H1 (cell line): ENCODE measurements around the gene VSNL1. TPM values are rescaled to one million over a fixed set of nuclear protein-coding genes. Genes with fewer than 3 reads are reported as not detected.

Experiments
- CTCF ChIA-PET: fragments of 300-600 bp; sonication (Branson Sonifier 250); formaldehyde crosslinking; loops from one replicate; lab custom pipeline; 2021; ENCODE audit not compliant: partially characterized antibody; lab: Charles Lee
- POLR2A ChIA-PET: fragments of 300-600 bp; sonication (Branson Sonifier 250); formaldehyde crosslinking; loops from one replicate; lab custom pipeline; 2021; ENCODE audit warnings: inconsistent platforms; ENCODE audit not compliant: partially characterized antibody; lab: Charles Lee
- DNase-seq, 2 experiments: peaks; one replicate each; pipeline versions ENCODE4 v3.0.0 to v3.0.0-alpha.2; 2010 to 2022; ENCODE audit warnings: low spot score in 2 of 2, low read depth in 1 of 2, mixed read lengths in 1 of 2
- FAIRE-seq: peaks from 2 replicates; lab custom pipeline; 2011; peaks lifted over from hg19 to GRCh38; lab: Jason Lieb, UNC
- H2AFZ ChIP-seq: 2 replicates; pipeline ENCODE4 v1.8.1; 2012; ENCODE audit warnings: low read length, inconsistent platforms
- H2AK5ac ChIP-seq: 2 replicates; pipeline ENCODE4 v1.6.1; 2013; ENCODE audit warnings: low read depth, low read length
- H2BK120ac ChIP-seq: replicated peaks from 2 replicates; pipeline ENCODE3; 2013; ENCODE audit warnings: low read depth, low read length, inconsistent platforms
- H2BK12ac ChIP-seq: 2 replicates; pipeline ENCODE4 v1.6.1; 2013; ENCODE audit warnings: low read depth, low read length
- H2BK15ac ChIP-seq: 2 replicates; pipeline ENCODE4 v1.6.1; 2013; ENCODE audit warnings: low read length
- H2BK20ac ChIP-seq: 2 replicates; pipeline ENCODE4 v1.6.1; 2013; ENCODE audit warnings: low read length
- H2BK5ac ChIP-seq: 2 replicates; pipeline ENCODE4 v1.6.1; 2013; ENCODE audit warnings: low read depth, low read length
- H3K14ac ChIP-seq: 2 replicates; pipeline ENCODE4 v1.6.1; 2013; ENCODE audit warnings: inconsistent platforms; ENCODE audit not compliant: insufficient read length
- H3K18ac ChIP-seq: 2 replicates; pipeline ENCODE4 v1.6.1; 2013; ENCODE audit warnings: low read length; ENCODE audit errors: extremely low read depth
- H3K23ac ChIP-seq: 2 replicates; pipeline ENCODE4 v1.6.1; 2013; ENCODE audit warnings: inconsistent platforms; ENCODE audit not compliant: insufficient read length
- H3K23me2 ChIP-seq: 2 replicates; pipeline ENCODE4 v1.6.1; 2013; ENCODE audit warnings: low read depth, low read length
- H3K27ac ChIP-seq: 2 replicates; pipeline ENCODE4 v1.6.1; 2011; ENCODE audit warnings: low read depth, low read length, inconsistent platforms
- H3K27me3 ChIP-seq, 4 experiments: replicated peaks in 1 of 4; 1 replicate in 1 of 4; 2 replicates in 3 of 4; pipeline versions ENCODE4 v1.6.1 to v1.8.1; 2011 to 2013; ENCODE audit warnings: low read length in 3 of 4, mild to moderate bottlenecking in 3 of 4, inconsistent platforms in 2 of 4, mixed read lengths in 2 of 4, moderate library complexity in 1 of 4; ENCODE audit not compliant: control insufficient read depth in 3 of 4, insufficient read depth in 3 of 4; ENCODE audit errors: extremely low read depth in 1 of 4
- H3K36me3 ChIP-seq, 4 experiments: 2 replicates each; pipeline versions ENCODE4 v1.6.1 to v1.8.1; 2011 to 2013; ENCODE audit warnings: mild to moderate bottlenecking in 4 of 4, low read length in 3 of 4, moderate library complexity in 2 of 4, control low read depth in 1 of 4, inconsistent platforms in 1 of 4; ENCODE audit not compliant: insufficient read depth in 4 of 4, control insufficient read depth in 2 of 4
- H3K4ac ChIP-seq: replicated peaks from 2 replicates; pipeline ENCODE3; 2013; ENCODE audit warnings: low read length, low read depth, mixed read lengths, inconsistent platforms; ENCODE audit not compliant: insufficient read length
- H3K4me1 ChIP-seq, 4 experiments: replicated peaks in 1 of 4; 1 replicate in 1 of 4; 2 replicates in 3 of 4; pipeline versions ENCODE4 v1.6.1 to v1.8.1; 2011 to 2013; ENCODE audit warnings: low read length in 3 of 4, inconsistent platforms in 2 of 4, mixed read lengths in 1 of 4; ENCODE audit not compliant: insufficient read depth in 4 of 4, control insufficient read depth in 3 of 4
- H3K4me2 ChIP-seq, 2 experiments: 2 replicates each; pipeline versions ENCODE4 v1.6.1 to v1.8.1; 2011 to 2013; ENCODE audit warnings: low read depth in 2 of 2, low read length in 2 of 2, control low read depth in 1 of 2, inconsistent platforms in 1 of 2, mild to moderate bottlenecking in 1 of 2; ENCODE audit not compliant: insufficient read depth in 1 of 2
- H3K4me3 ChIP-seq, 4 experiments: fragments of 200-600, 300-600 bp in 1 of 4; sonication (generic), shearing (Covaris generic), sonication (Bioruptor Twin) in 1 of 4; 2 replicates each; pipeline versions ENCODE4 v1.5.1 to v1.8.1; 2011 to 2016; ENCODE audit warnings: low read length in 4 of 4, low read depth in 3 of 4, control low read depth in 2 of 4, inconsistent platforms in 2 of 4, mild to moderate bottlenecking in 2 of 4, mixed read lengths in 1 of 4, moderate library complexity in 1 of 4; ENCODE audit not compliant: insufficient read depth in 2 of 4; ENCODE audit errors: extremely low read depth in 1 of 4
- H3K56ac ChIP-seq: replicated peaks from 2 replicates; pipeline ENCODE3; 2013; ENCODE audit warnings: low read depth, mild to moderate bottlenecking, mixed read lengths, low read length, inconsistent platforms; ENCODE audit not compliant: insufficient read length
- H3K79me1 ChIP-seq: 2 replicates; pipeline ENCODE4 v1.6.1; 2013; ENCODE audit warnings: low read depth, low read length, control low read depth
- H3K79me2 ChIP-seq, 2 experiments: 2 replicates each; pipeline versions ENCODE4 v1.6.1 to v1.8.1; 2012 to 2013; ENCODE audit warnings: low read length in 2 of 2, mild to moderate bottlenecking in 2 of 2, inconsistent platforms in 1 of 2; ENCODE audit not compliant: insufficient read depth in 2 of 2, control insufficient read depth in 1 of 2
- H3K9ac ChIP-seq, 4 experiments: replicated peaks in 1 of 4; 1 replicate in 1 of 4; 2 replicates in 3 of 4; pipeline versions ENCODE4 v1.6.1 to v1.8.1; 2011 to 2013; ENCODE audit warnings: low read depth in 3 of 4, low read length in 3 of 4, control low read depth in 2 of 4, mild to moderate bottlenecking in 2 of 4, moderate library complexity in 2 of 4, inconsistent platforms in 1 of 4; ENCODE audit errors: extremely low read depth in 1 of 4
- H3K9me3 ChIP-seq, 2 experiments: 2 replicates each; pipeline versions ENCODE4 v1.6.1 to v1.8.1; 2012 to 2013; ENCODE audit warnings: mild to moderate bottlenecking in 2 of 2, moderate library complexity in 2 of 2, control low read depth in 1 of 2, inconsistent platforms in 1 of 2, low read depth in 1 of 2, low read length in 1 of 2, mixed read lengths in 1 of 2; ENCODE audit not compliant: insufficient read depth in 2 of 2
- H4K20me1 ChIP-seq, 2 experiments: replicated peaks in 1 of 2; 2 replicates each; pipeline versions ENCODE3 to v1.8.1; 2011 to 2013; ENCODE audit warnings: inconsistent platforms in 2 of 2, low read length in 2 of 2, mild to moderate bottlenecking in 1 of 2; ENCODE audit not compliant: insufficient read depth in 2 of 2, control insufficient read depth in 1 of 2
- H4K5ac ChIP-seq: 2 replicates; pipeline ENCODE4 v1.6.1; 2013; ENCODE audit warnings: low read length, low read depth, mixed read lengths, inconsistent platforms; ENCODE audit not compliant: insufficient read length
- H4K8ac ChIP-seq: 2 replicates; pipeline ENCODE4 v1.8.0; 2013; ENCODE audit warnings: mild to moderate bottlenecking, moderate library complexity, low read length, inconsistent platforms; ENCODE audit not compliant: insufficient read depth; ENCODE audit errors: extremely low read depth
- H4K91ac ChIP-seq: replicated peaks from 2 replicates; pipeline ENCODE3; 2013; ENCODE audit warnings: low read length, mixed read lengths, inconsistent platforms; ENCODE audit not compliant: insufficient read length
- CBX8 ChIP-seq: fragments of 300-800, 300-1000 bp; sonication (generic); IDR thresholded peaks from 2 replicates; pipeline ENCODE4 v1.7.1; 2016; ENCODE audit warnings: low read depth, low read length, borderline replicate concordance
- CTBP2 ChIP-seq: IDR thresholded peaks from 2 replicates; pipeline ENCODE4 v1.7.0; 2011; ENCODE audit warnings: borderline replicate concordance, mild to moderate bottlenecking, moderate library complexity, mixed read lengths, low read length; ENCODE audit not compliant: insufficient read depth, insufficient read length
- EGR1 ChIP-seq: IDR thresholded peaks from 2 replicates; pipeline ENCODE4 v1.6.1; 2011; ENCODE audit warnings: low read depth, low read length, borderline replicate concordance
- HDAC2 ChIP-seq, 2 experiments: fragments of 300-600 bp in 1 of 2; sonication (generic) in 1 of 2; IDR thresholded peaks; 2 replicates each; pipeline ENCODE4 v1.6.1; 2011 to 2012; ENCODE audit warnings: low read depth in 2 of 2, low read length in 2 of 2, mild to moderate bottlenecking in 2 of 2, moderate library complexity in 2 of 2, borderline replicate concordance in 1 of 2, inconsistent platforms in 1 of 2
- NRF1 ChIP-seq: IDR thresholded peaks from 2 replicates; pipeline ENCODE4 v1.6.1; 2011; ENCODE audit warnings: mild to moderate bottlenecking, low read depth, low read length, improper control_type of control experiment
- SIX5 ChIP-seq: IDR thresholded peaks from 2 replicates; pipeline ENCODE4 v1.6.1; 2011; ENCODE audit warnings: mild to moderate bottlenecking, low read depth, low read length
- WGBS, 2 experiments: shearing (Covaris generic) in 1 of 2; methylation state at CpG; one replicate each; pipeline versions ENCODE4 v1.1.6 to v1.1.7; 2013 to 2015; ENCODE audit warnings: low lambda C conversion rate in 2 of 2, mixed read lengths in 2 of 2, inconsistent platforms in 1 of 2, low coverage in 1 of 2, missing lambda C conversion rate in 1 of 2; ENCODE audit not compliant: insufficient replicate concordance in 2 of 2, insufficient coverage in 1 of 2, insufficient read length in 1 of 2; ENCODE audit errors: extremely low coverage in 1 of 2, missing lambda C conversion rate in 1 of 2; 5-methylcytosine and 5-hydroxymethylcytosine counted together
- polyA plus RNA-seq, 7 experiments: library from polyadenylated mRNA; depleted of rRNA in 3 of 7; stranded (reverse) in 5 of 7; unstranded in 2 of 7; fragments of >200 nt in 5 of 7; fragments of 200-250 nt in 2 of 7; gene quantifications; 1 replicate in 5 of 7; 2 replicates in 1 of 7; 4 replicates in 1 of 7; pipeline versions ENCODE4 v1.2.1 to v1.2.3, GENCODE V29; 2011 to 2013; ENCODE audit warnings: missing spikeins in 2 of 7, mixed read lengths in 2 of 7
- total RNA-seq: library from RNA; stranded (reverse); fragmentation: NEBNext Ultra II Directional; extraction: Animal tissue kit (Norgen Biotek cat#: 25700); gene quantifications from 2 replicates; pipeline ENCODE4 v1.2.1, GENCODE V29; 2021

The VSNL1 gene
- total and polyA plus RNA-seq, 2 of the 8 experiments (the other 6 are each of a cell fraction or from before 2014, with no cell fraction given): 49.4 to 108 TPM

DNA sequence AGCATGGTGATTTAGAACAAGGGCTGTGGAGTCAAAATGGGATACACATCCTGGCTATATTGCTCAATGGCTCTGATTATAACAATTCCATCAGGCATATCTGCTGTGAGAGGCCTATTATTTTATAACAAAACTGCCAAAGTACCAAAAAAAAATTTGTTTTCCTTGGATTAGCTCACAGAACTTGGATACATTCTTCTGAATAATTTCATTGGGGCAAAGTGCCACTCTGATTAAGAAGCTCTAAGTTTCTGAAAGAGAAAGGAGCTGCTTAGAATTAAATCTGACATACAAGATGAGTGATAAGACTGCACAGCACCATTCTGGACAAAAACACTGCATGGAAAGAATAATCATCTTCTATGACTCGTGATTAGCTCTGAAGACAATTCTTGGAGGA is 127.4 kb downstream of the VSNL1 start:
- POLR2A ChIA-PET: interaction anchor here (1.3 kb wide), 1 partner anchor 8 kb away, joined by 5 read pairs; no protein-coding TSS in a partner anchor
- CTCF ChIA-PET: interaction anchor here (0.6 to 6.8 kb wide), 10 partner anchors 8 to 895 kb away, joined by 3 to 61 read pairs (median 4); no protein-coding TSS in a partner anchor
- Histone ChIP-seq H4K5ac (no peak overlapping the region), H3K4me2 (no peak overlapping the region), H3K4me3 (no peak overlapping the region), H2BK5ac (no peak overlapping the region), H2AFZ (no peak overlapping the region), H3K4ac (no peak overlapping the region), H3K79me1 (no peaks in the 10 kb centered on the region), H2AK5ac (no peak overlapping the region), H4K20me1 (no peaks in the 10 kb centered on the region), H2BK15ac (no peak overlapping the region), H2BK120ac (no peak overlapping the region), H3K56ac (no peak overlapping the region), H3K79me2 (no peaks in the 10 kb centered on the region), H3K23ac (no peak overlapping the region), H3K4me1 (no peaks in the 10 kb centered on the region), H4K91ac (no peak overlapping the region), H3K27ac (no peak overlapping the region), H2BK20ac (no peak overlapping the region), H3K9ac (no peak overlapping the region), H3K27me3 (no peaks in the 10 kb centered on the region), H2BK12ac (no peak overlapping the region), H4K8ac (no peak overlapping the region), H3K18ac (no peak overlapping the region), H3K36me3 (peaks cover 3 to 64% (median 26%) of the 10 kb centered on the region in 4 experiments; a peak in 7 of 8 replicates), H3K23me2 (no peaks in the 10 kb centered on the region; the same call in 1 of the 2 replicates), H3K14ac (no peak overlapping the region), H3K9me3 (no peaks in the 10 kb centered on the region)
- no peak for FAIRE-seq
- TF ChIP-seq SIX5: no peak
- no peak for TF ChIP-seq CBX8
- no peak for TF ChIP-seq EGR1
- TF ChIP-seq NRF1: no peak
- TF ChIP-seq HDAC2 (IDR thresholded peaks at IDR 0.05; ENCODE audit: borderline replicate concordance in 1 of 2, low read depth in 2 of 2, low read length in 2 of 2): no peak
- no peak for TF ChIP-seq CTBP2
- WGBS, 2 experiments: 88% methylated on average over 1 of the region's 1 CpG; no CpG with 5 or more reads in 1 of the 2 experiments
- DNase-seq: no peak
